ENCODE measurements around the gene FOLR2.

FOLR2 gene

DNA sequence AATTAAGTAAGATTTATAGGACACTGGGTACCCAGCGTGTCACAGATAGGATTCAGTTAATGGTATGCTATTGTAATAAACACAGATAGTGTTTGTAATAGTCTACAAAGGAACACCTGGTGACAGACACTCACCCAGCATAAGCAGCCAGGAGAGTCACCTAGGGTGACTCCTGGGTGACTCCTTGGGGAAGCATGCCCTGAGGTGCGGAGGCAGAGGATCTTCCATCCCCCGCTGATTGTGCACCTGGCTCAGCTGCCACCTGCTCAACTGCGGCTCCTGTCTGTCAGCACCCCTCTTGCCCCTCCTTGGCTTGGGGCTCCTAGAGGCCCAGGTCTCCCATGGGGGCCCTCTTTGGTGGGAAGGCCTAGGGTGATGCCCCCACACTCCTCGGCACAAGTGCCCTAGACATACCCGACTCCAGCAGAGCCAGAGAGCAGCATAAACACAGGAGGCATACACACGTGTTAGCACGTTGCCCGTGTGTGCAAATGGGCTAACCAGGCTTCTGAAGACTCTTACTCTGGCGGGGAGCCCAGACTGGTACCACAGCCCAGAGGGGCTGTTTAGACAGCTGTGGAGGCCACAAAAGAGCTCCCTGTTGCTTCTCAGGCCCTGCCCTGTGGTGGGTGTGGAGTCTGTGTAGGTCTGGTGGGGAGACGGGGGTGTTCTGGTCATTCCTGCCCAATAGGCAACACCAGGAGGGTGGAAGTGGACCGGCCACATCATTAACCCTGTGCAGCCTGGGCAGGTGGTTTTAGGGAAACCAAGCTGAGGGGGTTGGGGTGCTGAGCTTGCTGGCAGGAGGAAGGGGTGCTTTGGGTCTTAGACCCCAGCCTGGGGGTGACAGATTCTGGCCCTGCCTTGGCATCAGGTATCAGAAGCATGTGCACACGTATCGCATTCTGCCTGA is 11.0 kb downstream of the FOLR2 start:
- TF ChIP-seq, protein P1, sequence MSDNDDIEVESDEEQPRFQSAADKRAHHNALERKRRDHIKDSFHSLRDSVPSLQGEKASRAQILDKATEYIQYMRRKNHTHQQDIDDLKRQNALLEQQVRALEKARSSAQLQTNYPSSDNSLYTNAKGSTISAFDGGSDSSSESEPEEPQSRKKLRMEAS (IDR thresholded peaks at IDR 0.05): no peak
- TF ChIP-seq FOXM1 (IDR thresholded peaks at IDR 0.05; ENCODE audit: borderline replicate concordance, low read depth) (no peak), TEAD4 (IDR thresholded peaks at IDR 0.05) (no peak), NFIC (IDR thresholded peaks at IDR 0.05) (no peak), TCF12 (IDR thresholded peaks at IDR 0.05; ENCODE audit: low read depth) (no peak), TAF1 (IDR thresholded peaks at IDR 0.05; ENCODE audit: low read depth) (no peak), CREB1 (IDR thresholded peaks at IDR 0.05; ENCODE audit: low read depth) (no peak)
- TF ChIP-seq, protein P2, sequence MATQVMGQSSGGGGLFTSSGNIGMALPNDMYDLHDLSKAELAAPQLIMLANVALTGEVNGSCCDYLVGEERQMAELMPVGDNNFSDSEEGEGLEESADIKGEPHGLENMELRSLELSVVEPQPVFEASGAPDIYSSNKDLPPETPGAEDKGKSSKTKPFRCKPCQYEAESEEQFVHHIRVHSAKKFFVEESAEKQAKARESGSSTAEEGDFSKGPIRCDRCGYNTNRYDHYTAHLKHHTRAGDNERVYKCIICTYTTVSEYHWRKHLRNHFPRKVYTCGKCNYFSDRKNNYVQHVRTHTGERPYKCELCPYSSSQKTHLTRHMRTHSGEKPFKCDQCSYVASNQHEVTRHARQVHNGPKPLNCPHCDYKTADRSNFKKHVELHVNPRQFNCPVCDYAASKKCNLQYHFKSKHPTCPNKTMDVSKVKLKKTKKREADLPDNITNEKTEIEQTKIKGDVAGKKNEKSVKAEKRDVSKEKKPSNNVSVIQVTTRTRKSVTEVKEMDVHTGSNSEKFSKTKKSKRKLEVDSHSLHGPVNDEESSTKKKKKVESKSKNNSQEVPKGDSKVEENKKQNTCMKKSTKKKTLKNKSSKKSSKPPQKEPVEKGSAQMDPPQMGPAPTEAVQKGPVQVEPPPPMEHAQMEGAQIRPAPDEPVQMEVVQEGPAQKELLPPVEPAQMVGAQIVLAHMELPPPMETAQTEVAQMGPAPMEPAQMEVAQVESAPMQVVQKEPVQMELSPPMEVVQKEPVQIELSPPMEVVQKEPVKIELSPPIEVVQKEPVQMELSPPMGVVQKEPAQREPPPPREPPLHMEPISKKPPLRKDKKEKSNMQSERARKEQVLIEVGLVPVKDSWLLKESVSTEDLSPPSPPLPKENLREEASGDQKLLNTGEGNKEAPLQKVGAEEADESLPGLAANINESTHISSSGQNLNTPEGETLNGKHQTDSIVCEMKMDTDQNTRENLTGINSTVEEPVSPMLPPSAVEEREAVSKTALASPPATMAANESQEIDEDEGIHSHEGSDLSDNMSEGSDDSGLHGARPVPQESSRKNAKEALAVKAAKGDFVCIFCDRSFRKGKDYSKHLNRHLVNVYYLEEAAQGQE (IDR thresholded peaks at IDR 0.05; ENCODE audit: low read depth): no peak

DNA sequence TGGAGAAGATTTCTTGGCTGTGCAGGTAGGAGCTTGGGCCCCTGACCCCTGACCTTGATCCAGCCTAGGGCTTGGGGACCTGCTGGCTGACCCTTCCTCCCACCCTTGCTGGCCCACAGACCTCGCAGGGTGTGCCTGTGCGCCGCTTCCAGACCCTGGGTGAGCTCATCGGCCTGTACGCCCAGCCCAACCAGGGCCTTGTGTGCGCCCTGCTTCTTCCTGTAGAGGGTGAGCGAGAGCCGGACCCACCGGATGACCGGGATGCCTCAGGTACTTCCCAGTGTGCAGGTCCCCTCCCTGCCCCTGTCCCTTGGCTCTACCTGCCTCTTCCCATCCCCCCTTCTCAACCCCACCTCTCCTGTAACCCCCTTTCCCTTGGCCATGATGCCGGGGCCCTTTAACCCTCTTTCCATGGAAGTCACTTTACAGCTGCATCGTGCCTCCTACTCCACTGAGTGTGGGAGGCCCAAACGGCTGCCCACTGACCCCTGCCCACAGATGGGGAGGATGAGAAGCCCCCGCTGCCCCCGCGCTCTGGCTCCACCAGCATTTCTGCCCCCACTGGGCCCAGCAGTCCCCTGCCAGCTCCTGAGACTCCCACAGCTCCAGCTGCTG is 11.7 kb downstream of the FOLR2 start:
- TF ChIP-seq ZBTB7A (IDR thresholded peaks at IDR 0.05; ENCODE audit: low read depth): no peak
- TF ChIP-seq TAF1 (IDR thresholded peaks at IDR 0.05; ENCODE audit: low read depth): no peak
- TF ChIP-seq RAD21 (IDR thresholded peaks at IDR 0.05; ENCODE audit: low read depth): no peak
- no peak for TF ChIP-seq NFIC (IDR thresholded peaks at IDR 0.05)
- TF ChIP-seq, protein P3, sequence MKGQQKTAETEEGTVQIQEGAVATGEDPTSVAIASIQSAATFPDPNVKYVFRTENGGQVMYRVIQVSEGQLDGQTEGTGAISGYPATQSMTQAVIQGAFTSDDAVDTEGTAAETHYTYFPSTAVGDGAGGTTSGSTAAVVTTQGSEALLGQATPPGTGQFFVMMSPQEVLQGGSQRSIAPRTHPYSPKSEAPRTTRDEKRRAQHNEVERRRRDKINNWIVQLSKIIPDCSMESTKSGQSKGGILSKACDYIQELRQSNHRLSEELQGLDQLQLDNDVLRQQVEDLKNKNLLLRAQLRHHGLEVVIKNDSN (IDR thresholded peaks at IDR 0.05): no peak
- no peak for TF ChIP-seq EGR1 (IDR thresholded peaks at IDR 0.05)
- no peak for TF ChIP-seq EP300 (IDR thresholded peaks at IDR 0.05; ENCODE audit: borderline replicate concordance)
- TF ChIP-seq, protein P1 (IDR thresholded peaks at IDR 0.05): no peak

DNA sequence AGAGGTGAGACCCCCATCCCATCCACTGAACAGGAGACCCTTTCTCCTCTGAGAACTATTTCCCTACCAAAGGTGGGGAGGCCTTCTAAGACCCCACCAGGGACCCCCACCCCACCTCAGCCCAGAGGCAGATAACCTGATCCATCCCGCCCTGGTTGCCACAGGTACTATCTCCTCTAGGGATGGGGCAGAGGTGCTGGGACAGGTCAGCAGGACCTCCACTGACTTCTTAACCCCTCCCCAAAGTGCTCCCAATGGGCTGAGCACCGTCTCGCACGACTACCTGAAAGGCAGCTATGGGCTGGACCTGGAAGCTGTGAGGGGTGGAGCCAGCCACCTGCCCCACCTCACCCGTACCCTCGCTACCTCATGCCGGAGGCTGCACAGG is 12.2 kb downstream of the FOLR2 start:
- TF ChIP-seq CEBPB (IDR thresholded peaks at IDR 0.05): no peak
- no peak for TF ChIP-seq RAD21 (IDR thresholded peaks at IDR 0.05; ENCODE audit: low read depth)
- TF ChIP-seq TCF12 (IDR thresholded peaks at IDR 0.05; ENCODE audit: low read depth): no peak
- no peak for TF ChIP-seq EGR1 (IDR thresholded peaks at IDR 0.05)
- no peak for TF ChIP-seq YY1 (IDR thresholded peaks at IDR 0.05; ENCODE audit: low read depth)

DNA sequence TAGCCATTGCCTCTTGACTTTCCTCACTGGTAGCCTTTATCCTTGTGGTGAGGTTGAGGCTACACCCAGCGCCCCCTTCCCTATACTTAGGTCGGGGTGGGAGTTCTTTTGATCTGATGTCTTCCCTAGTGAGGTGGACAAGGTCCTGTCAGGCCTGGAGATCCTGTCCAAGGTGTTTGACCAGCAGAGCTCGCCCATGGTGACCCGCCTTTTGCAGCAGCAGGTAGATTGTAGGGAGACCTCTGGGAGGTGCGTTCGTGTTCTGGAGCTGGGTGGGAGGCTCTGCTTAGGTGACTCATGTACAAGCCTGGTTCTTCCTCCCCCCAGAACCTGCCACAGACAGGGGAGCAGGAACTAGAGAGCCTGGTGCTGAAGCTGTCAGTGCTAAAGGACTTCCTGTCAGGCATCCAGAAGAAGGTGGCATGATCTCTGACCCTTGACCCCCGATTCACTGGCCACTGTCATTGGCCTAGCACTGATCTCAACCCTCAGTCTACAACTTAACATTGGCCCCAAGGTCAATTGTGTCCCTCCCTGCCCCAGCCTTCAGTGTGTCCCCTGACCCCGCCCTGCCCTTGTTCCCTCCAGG is 12.8 kb downstream of the FOLR2 start:
- TF ChIP-seq, protein P3 (IDR thresholded peaks at IDR 0.05): no peak
- no peak for TF ChIP-seq RAD21 (IDR thresholded peaks at IDR 0.05; ENCODE audit: low read depth)
- TF ChIP-seq EP300 (IDR thresholded peaks at IDR 0.05; ENCODE audit: borderline replicate concordance): no peak
- TF ChIP-seq TAF1 (IDR thresholded peaks at IDR 0.05; ENCODE audit: low read depth): no peak
- TF ChIP-seq, protein P2 (IDR thresholded peaks at IDR 0.05; ENCODE audit: low read depth): no peak
- no peak for TF ChIP-seq YY1 (IDR thresholded peaks at IDR 0.05; ENCODE audit: low read depth)
- no peak for TF ChIP-seq FOXM1 (IDR thresholded peaks at IDR 0.05; ENCODE audit: borderline replicate concordance, low read depth)
- TF ChIP-seq, protein P1 (IDR thresholded peaks at IDR 0.05): no peak
- no peak for TF ChIP-seq ZBTB7A (IDR thresholded peaks at IDR 0.05; ENCODE audit: low read depth)
- no peak for TF ChIP-seq TCF12 (IDR thresholded peaks at IDR 0.05; ENCODE audit: low read depth)
- TF ChIP-seq NFIC (IDR thresholded peaks at IDR 0.05): no peak

DNA sequence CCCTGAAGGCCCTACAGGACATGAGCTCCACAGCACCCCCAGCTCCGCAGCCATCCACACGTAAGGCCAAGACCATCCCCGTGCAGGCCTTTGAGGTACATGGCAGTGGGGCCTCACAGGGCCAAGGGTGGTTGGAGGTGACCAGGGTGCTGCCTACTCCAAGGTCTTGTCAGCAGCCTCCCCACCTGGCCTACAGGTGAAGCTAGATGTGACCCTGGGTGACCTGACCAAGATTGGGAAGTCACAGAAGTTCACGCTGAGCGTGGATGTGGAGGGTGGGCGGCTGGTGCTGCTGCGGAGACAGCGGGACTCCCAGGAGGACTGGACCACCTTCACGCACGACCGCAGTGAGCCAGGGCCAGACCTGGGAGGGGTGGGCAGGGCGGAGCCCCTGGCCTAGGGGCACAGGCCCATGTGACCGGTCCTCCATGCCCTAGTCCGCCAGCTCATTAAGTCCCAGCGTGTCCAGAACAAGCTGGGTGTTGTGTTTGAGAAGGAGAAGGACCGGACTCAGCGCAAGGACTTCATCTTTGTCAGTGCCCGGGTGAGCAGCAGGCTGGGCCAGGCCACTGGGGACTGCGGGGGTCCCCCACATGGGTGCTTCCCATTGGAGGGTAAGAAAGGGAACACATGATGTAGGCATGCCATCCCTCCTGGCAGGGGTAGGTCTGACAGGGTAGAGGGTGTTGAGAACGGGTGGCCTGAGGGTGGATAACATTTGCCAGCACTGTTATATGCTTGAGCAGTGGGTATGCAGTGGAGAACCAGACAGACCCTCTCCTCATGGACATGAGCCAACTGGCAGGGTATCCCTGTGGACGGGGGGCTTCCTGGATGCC is 13.6 kb downstream of the FOLR2 start:
- no peak for TF ChIP-seq CEBPB (IDR thresholded peaks at IDR 0.05)
- no peak for TF ChIP-seq FOXM1 (IDR thresholded peaks at IDR 0.05; ENCODE audit: borderline replicate concordance, low read depth)
- no peak for TF ChIP-seq TCF12 (IDR thresholded peaks at IDR 0.05; ENCODE audit: low read depth)
- TF ChIP-seq, protein P1 (IDR thresholded peaks at IDR 0.05): no peak
- TF ChIP-seq TAF1 (IDR thresholded peaks at IDR 0.05; ENCODE audit: low read depth): no peak
- TF ChIP-seq NFIC (IDR thresholded peaks at IDR 0.05): no peak
- TF ChIP-seq YY1 (IDR thresholded peaks at IDR 0.05; ENCODE audit: low read depth): no peak
- TF ChIP-seq RAD21 (IDR thresholded peaks at IDR 0.05; ENCODE audit: low read depth): no peak
- TF ChIP-seq ZBTB7A (IDR thresholded peaks at IDR 0.05; ENCODE audit: low read depth): no peak
- no peak for TF ChIP-seq TEAD4 (IDR thresholded peaks at IDR 0.05)
- TF ChIP-seq EGR1 (IDR thresholded peaks at IDR 0.05): no peak
- no peak for TF ChIP-seq CREB1 (IDR thresholded peaks at IDR 0.05; ENCODE audit: low read depth)
- TF ChIP-seq, protein P2 (IDR thresholded peaks at IDR 0.05; ENCODE audit: low read depth): no peak
- no peak for TF ChIP-seq EP300 (IDR thresholded peaks at IDR 0.05; ENCODE audit: borderline replicate concordance)
- TF ChIP-seq, protein P3 (IDR thresholded peaks at IDR 0.05): no peak

Measured in Ishikawa (cell line).